ENCODE results near the gene CST8. TPM values are rescaled to one million over a fixed set of nuclear protein-coding genes. Genes with fewer than 3 reads are reported as not detected.
A peak's percentile ranks its signal among the peaks of the same experiment; 100 is the strongest.

Gene CST8
- total and polyA plus RNA-seq, 8 donors, result not detected

GRCh38 chr20:23536328-23536974 is 45.5 kb downstream of the CST8 start:
- TF ChIP-seq, protein P1, sequence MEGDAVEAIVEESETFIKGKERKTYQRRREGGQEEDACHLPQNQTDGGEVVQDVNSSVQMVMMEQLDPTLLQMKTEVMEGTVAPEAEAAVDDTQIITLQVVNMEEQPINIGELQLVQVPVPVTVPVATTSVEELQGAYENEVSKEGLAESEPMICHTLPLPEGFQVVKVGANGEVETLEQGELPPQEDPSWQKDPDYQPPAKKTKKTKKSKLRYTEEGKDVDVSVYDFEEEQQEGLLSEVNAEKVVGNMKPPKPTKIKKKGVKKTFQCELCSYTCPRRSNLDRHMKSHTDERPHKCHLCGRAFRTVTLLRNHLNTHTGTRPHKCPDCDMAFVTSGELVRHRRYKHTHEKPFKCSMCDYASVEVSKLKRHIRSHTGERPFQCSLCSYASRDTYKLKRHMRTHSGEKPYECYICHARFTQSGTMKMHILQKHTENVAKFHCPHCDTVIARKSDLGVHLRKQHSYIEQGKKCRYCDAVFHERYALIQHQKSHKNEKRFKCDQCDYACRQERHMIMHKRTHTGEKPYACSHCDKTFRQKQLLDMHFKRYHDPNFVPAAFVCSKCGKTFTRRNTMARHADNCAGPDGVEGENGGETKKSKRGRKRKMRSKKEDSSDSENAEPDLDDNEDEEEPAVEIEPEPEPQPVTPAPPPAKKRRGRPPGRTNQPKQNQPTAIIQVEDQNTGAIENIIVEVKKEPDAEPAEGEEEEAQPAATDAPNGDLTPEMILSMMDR (IDR thresholded peaks at IDR 0.05), result no peak
- no peak for ATAC-seq
- 40 to 51% methylated on average over 2 of the region's 2 CpGs for WGBS, 2 donors
- Histone ChIP-seq H3K27me3 (no peaks in the 10 kb centered on the region), H3K4me1 (no peaks in the 10 kb centered on the region), H3K27ac (no peak overlapping the region), H3K36me3 (no peaks in the 10 kb centered on the region), H3K9me3 (no peaks in the 10 kb centered on the region), H3K4me3 (no peak overlapping the region)
- DNase-seq, result no peak
- intact Hi-C loops (cut with DNase I), result no loop called here
- no peak for FAIRE-seq

GRCh38 chr20:23537030-23537429 is 46.1 kb downstream of the CST8 start:
- TF ChIP-seq, protein P1 (IDR thresholded peaks at IDR 0.05), result no peak
- Histone ChIP-seq H3K4me1 (no peaks in the 10 kb centered on the region), H3K4me3 (no peak overlapping the region), H3K27me3 (no peaks in the 10 kb centered on the region), H3K9me3 (no peaks in the 10 kb centered on the region), H3K36me3 (no peaks in the 10 kb centered on the region), H3K27ac (no peak overlapping the region)
- WGBS, 2 donors, result 57 to 79% methylated on average over 3 of the region's 3 CpGs
- DNase-seq, result no peak
- FAIRE-seq, result no peak
- ATAC-seq, result no peak
- intact Hi-C loops (cut with DNase I), result no loop called here

DNA sequence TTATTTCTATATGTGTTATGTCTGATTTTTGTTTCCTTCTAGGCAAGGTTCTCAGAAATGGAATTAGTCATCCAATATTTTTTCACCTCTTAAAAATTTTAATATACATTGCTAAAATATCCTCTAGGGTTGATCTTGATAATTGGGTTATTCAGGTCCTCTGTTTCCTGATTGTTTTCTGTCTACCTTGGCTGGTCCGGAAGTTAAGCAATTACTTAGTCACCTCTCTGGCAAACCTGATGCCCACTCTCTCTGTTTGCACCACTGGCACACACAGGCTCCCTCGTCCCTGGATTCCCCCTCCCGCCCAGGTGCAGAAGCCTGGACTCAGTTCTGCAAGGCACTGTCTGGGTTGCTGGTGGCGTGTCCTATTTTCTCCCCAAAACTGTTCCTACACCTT is 49.7 kb downstream of the CST8 start:
- Histone ChIP-seq H3K9me3 (no peaks in the 10 kb centered on the region), H3K36me3 (no peaks in the 10 kb centered on the region), H3K27me3 (no peaks in the 10 kb centered on the region), H3K4me1 (no peaks in the 10 kb centered on the region), H3K4me3 (no peak overlapping the region), H3K27ac (no peak overlapping the region)
- DNase-seq, result no peak
- intact Hi-C loops (cut with DNase I), result no loop called here
- ATAC-seq, result no peak
- TF ChIP-seq, protein P1 (IDR thresholded peaks at IDR 0.05), result no peak
- FAIRE-seq, result no peak
- 49 to 59% methylated on average over 4 of the region's 4 CpGs for WGBS, 2 donors

DNA sequence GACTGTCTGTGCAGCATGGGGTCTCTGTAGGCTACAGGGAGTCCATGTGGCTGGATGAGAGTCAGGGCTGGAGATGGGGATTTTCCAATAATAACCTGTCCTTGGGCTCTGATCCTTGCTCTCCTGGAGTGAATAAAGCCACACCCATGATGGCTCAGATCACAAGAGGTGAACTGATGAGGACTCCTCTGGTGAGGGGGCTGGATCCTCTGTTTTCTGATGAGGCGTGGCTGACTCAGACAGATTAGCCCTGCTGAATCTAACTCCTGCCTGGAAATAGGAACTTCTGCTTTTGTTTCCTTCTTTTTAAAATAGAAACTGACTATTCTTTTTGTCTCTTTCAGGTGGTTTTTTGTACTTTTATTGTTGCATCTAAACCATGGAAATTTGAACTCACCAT is 50.4 kb downstream of the CST8 start:
- H3K4me1 ChIP-seq, result no peaks in the 10 kb centered on the region
- TF ChIP-seq, protein P1 (IDR thresholded peaks at IDR 0.05), result no peak
- H3K27me3 ChIP-seq, result no peaks in the 10 kb centered on the region
- no peak for DNase-seq
- no peaks in the 10 kb centered on the region for H3K9me3 ChIP-seq
- WGBS, 2 donors, result 43 to 48% methylated on average over 1 of the region's 1 CpG
- H3K4me3 ChIP-seq, result no peak overlapping the region
- no peaks in the 10 kb centered on the region for H3K36me3 ChIP-seq
- no peak overlapping the region for H3K27ac ChIP-seq
- intact Hi-C loops (cut with DNase I), result no loop called here
- FAIRE-seq, result no peak
- ATAC-seq, result peak in 1 of 4 donors; percentile 42

DNA sequence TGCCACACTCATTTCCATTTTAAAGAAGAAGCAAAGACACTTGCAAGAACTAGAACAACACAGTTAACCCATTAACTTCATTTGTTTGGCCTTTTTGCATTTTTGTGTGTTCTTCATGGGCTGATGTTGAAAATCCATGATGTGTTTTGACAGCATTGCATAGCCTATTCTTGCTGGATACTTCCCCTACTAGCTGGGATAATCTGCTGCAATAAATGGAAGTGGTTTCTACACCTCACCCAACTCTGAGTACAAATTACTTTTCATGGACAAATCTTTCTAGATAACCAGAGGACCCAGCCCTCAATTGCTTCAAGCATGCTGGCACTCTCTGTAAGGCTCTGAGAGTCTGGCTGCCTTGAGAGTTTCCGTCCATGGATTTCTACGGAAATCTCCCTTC is 50.9 kb downstream of the CST8 start:
- ATAC-seq (no peak), DNase-seq (no peak), FAIRE-seq (no peak)
- intact Hi-C loops (cut with DNase I), result no loop called here
- Histone ChIP-seq H3K9me3 (no peaks in the 10 kb centered on the region), H3K36me3 (no peaks in the 10 kb centered on the region), H3K4me1 (no peaks in the 10 kb centered on the region), H3K27ac (no peak overlapping the region), H3K4me3 (no peak overlapping the region), H3K27me3 (no peaks in the 10 kb centered on the region)
- TF ChIP-seq, protein P1 (IDR thresholded peaks at IDR 0.05), result no peak
- WGBS, 2 donors, result 56 to 70% methylated on average over 2 of the region's 2 CpGs
